GM18868 (cell line): Measurements from ENCODE around the gene HNRNPA1.
"Not testable (repeated sequence)": the region's sequence is repeated elsewhere in the genome, so short reads cannot be mapped to it uniquely, and the experiment has no call there.

ENCODE experiments used
- ATAC-seq: cut with Tn5 transposase; IDR thresholded peaks from one replicate; pipeline ENCODE4 v1.9.1; 2021; ENCODE audit warnings: mild to moderate bottlenecking, moderate library complexity; ENCODE audit not compliant: unreplicated experiment

The HNRNPA1 gene

GRCh38 chr12:54296393-54297099, 16.0 kb downstream of the HNRNPA1 start:
- ATAC-seq, result no peak

- no peak for ATAC-seq
These were observed 18.4 kb downstream of the HNRNPA1 start for GRCh38 chr12:54298904-54299303.

DNA sequence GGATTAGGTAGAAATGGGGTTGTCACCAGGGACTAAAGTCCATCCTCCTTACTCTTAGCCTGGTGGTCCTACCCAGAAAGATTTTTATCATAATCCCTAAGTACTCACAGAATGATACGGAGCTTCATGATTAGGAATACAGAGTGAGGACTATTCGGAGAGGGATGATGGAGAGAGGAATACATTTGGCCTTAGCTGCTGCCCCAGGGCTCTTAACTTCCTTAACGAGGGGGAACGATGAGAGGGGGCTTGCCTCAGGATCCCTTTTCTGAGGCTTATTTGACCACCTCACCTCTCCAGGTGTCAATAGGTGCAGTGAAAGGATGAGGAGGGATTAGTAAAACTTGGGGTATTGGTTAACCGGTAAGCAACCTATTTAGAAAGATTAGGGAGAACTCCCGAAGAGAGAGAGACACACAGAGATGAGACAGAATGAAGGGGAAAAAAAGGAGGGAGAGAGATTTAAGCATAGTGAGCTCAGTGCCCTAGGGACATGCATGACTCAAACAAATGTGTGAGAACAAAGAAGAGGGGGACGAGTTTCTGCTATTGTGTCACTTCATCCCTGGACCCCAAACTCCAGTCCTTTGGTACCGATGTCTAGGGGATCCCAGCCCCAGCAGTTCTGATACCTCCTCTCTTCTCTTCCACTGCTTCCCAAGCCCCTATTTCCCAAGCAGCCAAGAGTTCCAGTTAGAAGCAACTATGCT, 19.1 kb downstream of the HNRNPA1 start:
- no peak for ATAC-seq

DNA sequence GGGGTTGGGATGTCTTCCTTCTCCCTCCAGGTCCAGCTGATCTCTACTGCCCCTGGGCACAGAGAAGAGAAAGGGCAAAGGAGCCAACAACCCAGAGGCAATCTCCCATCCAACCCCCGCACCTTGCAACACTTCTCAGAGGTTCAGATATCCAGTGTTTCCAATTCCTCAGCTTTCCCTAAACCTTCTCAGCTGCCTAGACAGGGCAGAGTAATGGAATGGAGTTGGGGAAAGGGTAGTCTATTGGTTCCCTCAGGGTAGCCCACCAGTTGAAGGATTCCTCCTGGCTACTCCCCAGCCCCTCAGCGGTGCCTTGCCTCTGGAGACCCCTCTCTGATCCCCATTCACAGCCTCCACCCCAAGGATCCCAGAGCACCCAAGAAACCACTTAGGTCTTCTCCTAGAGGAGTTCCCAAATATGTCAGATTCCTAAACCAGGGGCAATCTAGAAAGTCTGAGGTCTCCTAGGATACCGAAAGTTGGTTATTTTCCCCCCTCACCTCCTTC, 19.8 kb downstream of the HNRNPA1 start:
- ATAC-seq, result no peak

GRCh38 chr12:54300732-54301427, 20.4 kb downstream of the HNRNPA1 start, which contains the start of gene NFE2:
TSS of gene NFE2 (minus strand) at chr12:54301015. CDS start at chr12:54295248, 5,767 bp downstream.
- ATAC-seq, result no peak

DNA sequence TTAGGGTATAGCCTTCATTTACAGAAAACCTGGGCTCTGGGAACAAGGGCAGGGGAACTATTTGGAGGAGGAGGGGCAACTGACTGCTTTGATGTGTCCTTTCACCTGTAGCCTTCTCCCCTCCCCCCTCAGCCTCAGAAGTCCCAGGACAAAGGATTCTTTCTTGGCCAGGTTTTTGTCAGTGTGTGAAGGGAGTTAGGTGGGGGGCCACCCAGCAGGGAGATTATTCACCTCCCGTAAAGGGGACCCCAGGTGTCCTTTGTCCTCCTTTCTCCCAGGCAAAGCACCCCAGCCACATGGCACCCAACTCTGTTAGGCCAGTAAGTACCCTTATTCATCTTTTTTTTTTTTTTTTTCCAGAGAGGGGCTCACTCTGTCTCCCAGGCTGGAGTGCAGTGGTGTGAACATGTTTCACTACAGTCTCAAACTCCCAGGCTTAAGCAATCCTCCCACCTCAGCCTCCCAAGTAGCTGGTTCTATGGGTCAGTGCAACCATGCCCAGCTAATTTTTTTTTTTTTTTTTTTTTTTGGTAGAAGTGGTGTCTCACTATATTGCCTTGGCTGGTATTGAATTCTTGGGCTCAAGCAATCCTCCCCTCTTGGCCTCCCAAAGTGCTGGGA, 21.0 kb downstream of the HNRNPA1 start:
- no peak for ATAC-seq

- ATAC-seq, result no peak
These were observed 23.1 kb downstream of the HNRNPA1 start for GRCh38 chr12:54303640-54304039.

DNA sequence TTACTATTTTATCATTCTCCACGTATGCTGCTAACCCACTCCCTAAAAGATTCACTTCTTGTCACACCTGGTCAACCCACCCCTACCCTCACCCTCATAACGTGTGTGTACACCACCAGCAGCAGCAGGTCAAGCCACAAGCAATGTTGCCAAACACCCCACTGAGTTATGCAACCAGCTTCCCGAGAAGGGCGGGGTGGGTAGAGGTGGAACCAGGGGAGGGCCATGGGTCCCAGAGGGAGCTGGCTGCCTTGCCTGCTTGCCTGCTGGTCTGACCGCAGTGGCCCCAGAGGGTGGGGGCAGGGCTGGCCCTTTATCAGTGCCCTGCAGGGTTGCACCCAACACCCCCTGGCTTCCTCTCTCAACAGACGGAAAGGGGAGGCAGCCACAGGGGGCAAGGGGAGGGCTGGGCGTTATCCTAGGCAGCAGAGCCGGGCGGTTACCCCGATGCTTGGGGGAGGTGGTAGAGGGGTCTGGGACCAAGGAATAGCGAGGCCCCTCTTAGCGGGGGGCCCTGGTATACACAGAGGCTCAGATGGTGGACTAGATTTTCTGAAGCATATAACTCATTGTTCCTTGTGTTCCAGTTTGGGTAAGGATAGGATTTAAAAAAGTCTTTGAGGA, 23.8 kb downstream of the HNRNPA1 start:
- ATAC-seq, result no peak

GRCh38 chr12:54306925-54307741, 26.6 kb downstream of the HNRNPA1 start:
- no peak for ATAC-seq

GRCh38 chr12:54311051-54311450, 30.5 kb downstream of the HNRNPA1 start:
- no peak for ATAC-seq

GRCh38 chr12:54312309-54312708, 31.8 kb downstream of the HNRNPA1 start:
- not testable (repeated sequence) for ATAC-seq

- no peak for ATAC-seq
These were observed 40.8 kb downstream of the HNRNPA1 start for GRCh38 chr12:54321363-54321762.

- peak; percentile 99 for ATAC-seq
These were observed 44.3 kb downstream of the HNRNPA1 start, which contains the start of gene COPZ1 for GRCh38 chr12:54324617-54325441. TSS of gene COPZ1 (plus strand) at chr12:54325131. CDS start at chr12:54325164, 33 bp downstream.

GRCh38 chr12:54325442-54326109, 45.0 kb downstream of the HNRNPA1 start:
- not testable (repeated sequence) for ATAC-seq

- ATAC-seq, result no peak
These were observed 48.2 kb downstream of the HNRNPA1 start for GRCh38 chr12:54328595-54329337.

DNA sequence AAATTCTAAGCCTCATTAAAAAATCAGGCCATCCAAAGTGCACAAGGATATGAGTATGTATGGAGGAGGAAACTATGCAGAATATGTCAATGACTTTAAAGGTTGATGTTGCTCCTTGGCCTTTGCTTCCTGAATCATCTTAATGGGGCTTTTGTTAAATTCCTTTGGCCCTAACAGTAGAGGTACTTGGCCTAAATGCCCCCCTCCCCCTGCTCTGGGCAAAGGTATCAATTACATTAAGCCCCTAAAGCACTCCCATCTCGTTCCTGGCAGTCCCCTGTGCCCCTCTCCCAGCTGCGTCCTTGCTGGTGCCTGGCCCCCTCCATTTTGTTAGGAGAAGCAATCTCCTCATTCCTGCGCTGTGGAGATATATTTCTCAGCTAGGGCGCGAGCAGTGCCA, 49.2 kb downstream of the HNRNPA1 start:
- no peak for ATAC-seq

DNA sequence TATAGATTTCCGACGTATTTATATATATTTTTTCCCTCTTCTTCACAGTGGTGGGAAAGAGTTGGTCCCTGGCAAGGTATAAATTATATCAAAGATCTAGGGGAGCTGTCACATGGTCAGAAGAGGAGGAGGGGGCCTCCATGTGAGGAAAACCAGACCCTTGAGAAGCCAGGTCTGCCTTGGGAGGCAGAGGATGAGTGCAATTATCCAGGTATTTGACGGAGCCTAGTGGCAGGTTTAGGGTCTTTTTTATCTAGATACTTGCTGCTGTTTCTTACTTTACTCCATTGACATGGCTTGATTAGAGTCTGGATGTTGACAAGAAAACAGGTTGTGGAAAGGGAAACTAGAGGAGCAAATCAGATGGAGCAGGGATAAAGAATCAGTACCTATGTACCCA, 49.9 kb downstream of the HNRNPA1 start:
- ATAC-seq, result no peak

- ATAC-seq, result no peak
These were observed 50.9 kb downstream of the HNRNPA1 start for GRCh38 chr12:54331461-54331860.
